ENCODE measurements around the gene NAT10. TPM values are rescaled to one million over a fixed set of nuclear protein-coding genes. Genes with fewer than 3 reads are reported as not detected.

NAT10 gene
- total and polyA plus RNA-seq, 4 donors: 24.2 to 41.1 (median 27.7) TPM

- no peak for TF ChIP-seq CTCF (IDR thresholded peaks at IDR 0.05; ENCODE audit: control extremely low read depth, extremely low read depth)
- H3K27me3 ChIP-seq (ENCODE audit: control insufficient read depth in 3 of 3, insufficient read depth in 3 of 3, low read length in 2 of 3): no peaks in the 10 kb centered on the region
- H3K27ac ChIP-seq (ENCODE audit: low read depth in 1 of 2, low read length in 1 of 2): no peak overlapping the region
- ATAC-seq (ENCODE audit: insufficient read depth, low FRiP score): no peak
- no peak overlapping the region for H3K4me3 ChIP-seq
- H3K4me1 ChIP-seq (ENCODE audit: control insufficient read depth in 5 of 5, insufficient read depth in 5 of 5, low read length in 5 of 5): peaks cover 0 to 33% (median 13%) of the 10 kb centered on the region in 5 donors
- H3K9me3 ChIP-seq (ENCODE audit: control insufficient read depth in 4 of 4, insufficient read depth in 3 of 4, low read length in 3 of 4): no peaks in the 10 kb centered on the region
- WGBS, 2 donors: 88 to 90% methylated on average over 7 to 8 of the region's 8 CpGs
- no peak for DNase-seq
- H3K9ac ChIP-seq (ENCODE audit: insufficient read depth in 1 of 2, low read length in 2 of 2): no peak overlapping the region
- H3K36me3 ChIP-seq (ENCODE audit: control insufficient read depth in 4 of 4, insufficient read depth in 4 of 4, low read length in 4 of 4): peaks cover 0 to 2% (median 0%) of the 10 kb centered on the region in 4 donors
These were observed 85.0 kb downstream of the NAT10 start for GRCh38 chr11:34190192-34191139.

GRCh38 chr11:34191578-34191977, 86.1 kb downstream of the NAT10 start:
- DNase-seq: no peak
- TF ChIP-seq CTCF (IDR thresholded peaks at IDR 0.05; ENCODE audit: control extremely low read depth, extremely low read depth): no peak
- WGBS, 2 donors: 81 to 85% methylated on average over 5 of the region's 5 CpGs
- Histone ChIP-seq H3K27ac (ENCODE audit: low read depth in 1 of 2, low read length in 1 of 2) (no peak overlapping the region), H3K4me1 (ENCODE audit: control insufficient read depth in 5 of 5, insufficient read depth in 5 of 5, low read length in 5 of 5) (peaks cover 0 to 23% (median 13%) of the 10 kb centered on the region in 5 donors), H3K4me3 (no peak overlapping the region), H3K9me3 (ENCODE audit: control insufficient read depth in 4 of 4, insufficient read depth in 3 of 4, low read length in 3 of 4) (no peaks in the 10 kb centered on the region), H3K27me3 (ENCODE audit: control insufficient read depth in 3 of 3, insufficient read depth in 3 of 3, low read length in 2 of 3) (no peaks in the 10 kb centered on the region), H3K9ac (ENCODE audit: insufficient read depth in 1 of 2, low read length in 2 of 2) (no peak overlapping the region), H3K36me3 (ENCODE audit: control insufficient read depth in 4 of 4, insufficient read depth in 4 of 4, low read length in 4 of 4) (peaks cover 0 to 3% (median under 1%) of the 10 kb centered on the region in 4 donors)
- no peak for ATAC-seq (ENCODE audit: insufficient read depth, low FRiP score)

GRCh38 chr11:34192481-34193401, 87.3 kb downstream of the NAT10 start:
- Histone ChIP-seq H3K27ac (ENCODE audit: low read depth in 1 of 2, low read length in 1 of 2) (peak overlapping the region in 1 of 2 donors; percentile 51), H3K9ac (ENCODE audit: insufficient read depth in 1 of 2, low read length in 2 of 2) (no peak overlapping the region), H3K4me1 (ENCODE audit: control insufficient read depth in 5 of 5, insufficient read depth in 5 of 5, low read length in 5 of 5) (peaks cover 0 to 17% (median 11%) of the 10 kb centered on the region in 5 donors), H3K9me3 (ENCODE audit: control insufficient read depth in 4 of 4, insufficient read depth in 3 of 4, low read length in 3 of 4) (no peaks in the 10 kb centered on the region), H3K4me3 (no peak overlapping the region), H3K36me3 (ENCODE audit: control insufficient read depth in 4 of 4, insufficient read depth in 4 of 4, low read length in 4 of 4) (peaks cover 0 to 3% (median under 1%) of the 10 kb centered on the region in 4 donors), H3K27me3 (ENCODE audit: control insufficient read depth in 3 of 3, insufficient read depth in 3 of 3, low read length in 2 of 3) (no peaks in the 10 kb centered on the region)
- 65 to 88% methylated on average over 14 of the region's 14 CpGs for WGBS, 2 donors
- no peak for DNase-seq
- no peak for TF ChIP-seq CTCF (IDR thresholded peaks at IDR 0.05; ENCODE audit: control extremely low read depth, extremely low read depth)
- peak; percentile 64 for ATAC-seq (ENCODE audit: insufficient read depth, low FRiP score)
